ENCODE results near the gene HBG1.

The HBG1 gene

DNA sequence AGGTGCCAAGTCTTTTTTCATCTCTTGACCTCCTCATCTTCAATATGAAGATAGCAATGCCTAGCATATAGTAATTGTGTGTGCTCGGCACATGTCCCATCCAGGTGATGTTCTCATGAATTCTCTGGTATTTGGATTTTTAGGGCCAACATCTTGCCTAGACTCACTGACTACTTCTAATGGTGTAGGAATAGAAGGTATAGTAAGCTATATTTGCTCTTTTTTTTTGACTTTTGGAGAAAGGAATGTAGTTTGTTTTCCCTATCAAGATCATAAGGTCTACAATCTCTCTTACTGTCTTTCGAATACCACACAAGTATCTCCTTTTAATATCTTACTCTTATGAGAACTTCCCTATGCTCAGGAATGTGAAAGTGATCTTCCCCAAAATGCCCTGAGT lies 18.5 kb downstream of the HBG1 start:
- Histone ChIP-seq H3K9me3 (ENCODE audit: low read length) (no peaks in the 10 kb centered on the region), H3K27ac (ENCODE audit: low read depth, low read length) (no peak overlapping the region), H3K4me1 (ENCODE audit: insufficient read depth, low read length) (no peaks in the 10 kb centered on the region), H3K36me3 (ENCODE audit: insufficient read depth, low read length) (no peaks in the 10 kb centered on the region), H3K27me3 (ENCODE audit: control insufficient read depth in 1 of 2, insufficient read depth in 2 of 2, low read length in 2 of 2) (no peaks in the 10 kb centered on the region), H3K4me3 (ENCODE audit: low read depth in 1 of 2, low read length in 2 of 2) (no peak overlapping the region), H3K9ac (ENCODE audit: low read length) (no peak overlapping the region)

DNA sequence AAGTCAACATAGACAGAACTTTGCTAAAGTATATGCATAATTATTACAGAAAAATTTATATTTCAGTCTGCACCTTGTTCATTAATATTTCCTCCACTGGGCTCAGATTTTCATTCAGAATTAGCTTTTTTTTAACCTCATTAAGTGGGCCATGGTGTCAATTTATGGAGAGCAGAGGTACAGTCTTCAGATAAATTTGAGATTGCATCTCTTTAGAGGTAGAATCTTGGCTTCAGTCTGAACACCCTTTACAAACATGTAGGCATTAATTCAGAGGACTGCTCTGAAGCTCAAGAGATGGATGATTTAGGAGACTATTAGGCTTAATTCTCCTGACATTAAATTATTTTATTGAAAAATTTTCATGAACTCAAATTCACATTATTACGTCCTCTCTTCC lies 19.4 kb downstream of the HBG1 start:
- Histone ChIP-seq H3K9me3 (ENCODE audit: low read length) (no peaks in the 10 kb centered on the region), H3K9ac (ENCODE audit: low read length) (no peak overlapping the region), H3K27ac (ENCODE audit: low read depth, low read length) (no peak overlapping the region), H3K4me3 (ENCODE audit: low read depth in 1 of 2, low read length in 2 of 2) (no peak overlapping the region), H3K36me3 (ENCODE audit: insufficient read depth, low read length) (no peaks in the 10 kb centered on the region), H3K27me3 (ENCODE audit: control insufficient read depth in 1 of 2, insufficient read depth in 2 of 2, low read length in 2 of 2) (no peaks in the 10 kb centered on the region), H3K4me1 (ENCODE audit: insufficient read depth, low read length) (no peaks in the 10 kb centered on the region)

GRCh38 chr11:5229796-5230195 lies 19.9 kb downstream of the HBG1 start:
- Histone ChIP-seq H3K27me3 (ENCODE audit: control insufficient read depth in 1 of 2, insufficient read depth in 2 of 2, low read length in 2 of 2) (no peaks in the 10 kb centered on the region), H3K36me3 (ENCODE audit: insufficient read depth, low read length) (no peaks in the 10 kb centered on the region), H3K9ac (ENCODE audit: low read length) (no peak overlapping the region), H3K9me3 (ENCODE audit: low read length) (no peaks in the 10 kb centered on the region), H3K4me3 (ENCODE audit: low read depth in 1 of 2, low read length in 2 of 2) (no peak overlapping the region), H3K4me1 (ENCODE audit: insufficient read depth, low read length) (no peaks in the 10 kb centered on the region), H3K27ac (ENCODE audit: low read depth, low read length) (no peak overlapping the region)

DNA sequence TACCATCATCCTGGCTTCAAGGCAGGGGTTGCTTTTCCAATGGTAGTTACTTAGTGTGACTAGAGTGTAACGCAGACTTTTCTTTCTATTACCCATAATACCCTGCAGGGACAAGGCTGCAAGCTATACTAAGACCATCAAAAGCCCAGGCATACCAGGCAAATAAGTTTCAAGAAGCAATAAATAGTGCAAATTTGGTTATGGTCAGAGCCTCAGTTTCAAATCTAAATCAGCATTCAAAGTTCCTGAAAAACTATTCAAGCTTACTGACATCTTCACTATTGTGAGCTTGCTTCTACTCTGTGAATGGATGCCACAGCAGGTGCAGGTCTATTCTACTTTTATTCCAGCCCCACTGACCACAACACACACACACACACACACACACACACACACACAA lies 20.3 kb downstream of the HBG1 start:
- Histone ChIP-seq H3K27me3 (ENCODE audit: control insufficient read depth in 1 of 2, insufficient read depth in 2 of 2, low read length in 2 of 2) (no peaks in the 10 kb centered on the region), H3K27ac (ENCODE audit: low read depth, low read length) (no peak overlapping the region), H3K9me3 (ENCODE audit: low read length) (no peaks in the 10 kb centered on the region), H3K4me1 (ENCODE audit: insufficient read depth, low read length) (no peaks in the 10 kb centered on the region), H3K9ac (ENCODE audit: low read length) (no peak overlapping the region), H3K36me3 (ENCODE audit: insufficient read depth, low read length) (no peaks in the 10 kb centered on the region), H3K4me3 (ENCODE audit: low read depth in 1 of 2, low read length in 2 of 2) (no peak overlapping the region)

- Histone ChIP-seq H3K27me3 (ENCODE audit: control insufficient read depth in 1 of 2, insufficient read depth in 2 of 2, low read length in 2 of 2) (no peaks in the 10 kb centered on the region), H3K9ac (ENCODE audit: low read length) (no peak overlapping the region), H3K27ac (ENCODE audit: low read depth, low read length) (no peak overlapping the region), H3K36me3 (ENCODE audit: insufficient read depth, low read length) (no peaks in the 10 kb centered on the region), H3K4me3 (ENCODE audit: low read depth in 1 of 2, low read length in 2 of 2) (no peak overlapping the region), H3K4me1 (ENCODE audit: insufficient read depth, low read length) (no peaks in the 10 kb centered on the region), H3K9me3 (ENCODE audit: low read length) (no peaks in the 10 kb centered on the region)
Observed at GRCh38 chr11:5228124-5228523, 21.5 kb downstream of the HBG1 start.

DNA sequence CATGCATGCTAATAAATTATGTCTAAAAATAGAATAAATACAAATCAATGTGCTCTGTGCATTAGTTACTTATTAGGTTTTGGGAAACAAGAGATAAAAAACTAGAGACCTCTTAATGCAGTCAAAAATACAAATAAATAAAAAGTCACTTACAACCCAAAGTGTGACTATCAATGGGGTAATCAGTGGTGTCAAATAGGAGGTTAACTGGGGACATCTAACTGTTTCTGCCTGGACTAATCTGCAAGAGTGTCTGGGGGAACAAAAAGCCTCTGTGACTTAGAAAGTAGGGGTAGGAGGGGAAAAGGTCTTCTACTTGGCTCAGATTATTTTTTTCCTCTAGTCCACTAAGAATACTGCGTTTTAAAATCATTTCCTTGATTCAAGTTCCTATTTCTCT lies 22.0 kb downstream of the HBG1 start:
- Histone ChIP-seq H3K4me1 (ENCODE audit: insufficient read depth, low read length) (no peaks in the 10 kb centered on the region), H3K27ac (ENCODE audit: low read depth, low read length) (no peak overlapping the region), H3K9me3 (ENCODE audit: low read length) (no peaks in the 10 kb centered on the region), H3K9ac (ENCODE audit: low read length) (no peak overlapping the region), H3K4me3 (ENCODE audit: low read depth in 1 of 2, low read length in 2 of 2) (no peak overlapping the region), H3K36me3 (ENCODE audit: insufficient read depth, low read length) (no peaks in the 10 kb centered on the region), H3K27me3 (ENCODE audit: control insufficient read depth in 1 of 2, insufficient read depth in 2 of 2, low read length in 2 of 2) (no peaks in the 10 kb centered on the region)

DNA sequence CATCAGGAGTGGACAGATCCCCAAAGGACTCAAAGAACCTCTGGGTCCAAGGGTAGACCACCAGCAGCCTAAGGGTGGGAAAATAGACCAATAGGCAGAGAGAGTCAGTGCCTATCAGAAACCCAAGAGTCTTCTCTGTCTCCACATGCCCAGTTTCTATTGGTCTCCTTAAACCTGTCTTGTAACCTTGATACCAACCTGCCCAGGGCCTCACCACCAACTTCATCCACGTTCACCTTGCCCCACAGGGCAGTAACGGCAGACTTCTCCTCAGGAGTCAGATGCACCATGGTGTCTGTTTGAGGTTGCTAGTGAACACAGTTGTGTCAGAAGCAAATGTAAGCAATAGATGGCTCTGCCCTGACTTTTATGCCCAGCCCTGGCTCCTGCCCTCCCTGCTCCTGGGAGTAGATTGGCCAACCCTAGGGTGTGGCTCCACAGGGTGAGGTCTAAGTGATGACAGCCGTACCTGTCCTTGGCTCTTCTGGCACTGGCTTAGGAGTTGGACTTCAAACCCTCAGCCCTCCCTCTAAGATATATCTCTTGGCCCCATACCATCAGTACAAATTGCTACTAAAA lies 22.8 kb downstream of the HBG1 start, which contains the start of gene HBB:
HBB (minus strand) TSS at position 340 of the 579 bp plus-strand sequence; CDS start at position 290, 50 bp downstream.
- no peak within 1 kb of the TSS for H3K4me3 ChIP-seq (ENCODE audit: low read depth in 1 of 2, low read length in 2 of 2)
- no peaks in the 10 kb centered on the region for H3K27me3 ChIP-seq (ENCODE audit: control insufficient read depth in 1 of 2, insufficient read depth in 2 of 2, low read length in 2 of 2)
- H3K27ac ChIP-seq (ENCODE audit: low read depth, low read length): no peak within 1 kb of the TSS
- no peak within 1 kb of the TSS for H3K9ac ChIP-seq (ENCODE audit: low read length)
- H3K4me1 ChIP-seq (ENCODE audit: insufficient read depth, low read length): no peaks in the 10 kb centered on the region
- H3K9me3 ChIP-seq (ENCODE audit: low read length): no peaks in the 10 kb centered on the region
- no peaks in the 10 kb centered on the region for H3K36me3 ChIP-seq (ENCODE audit: insufficient read depth, low read length)

GRCh38 chr11:5225480-5225871 lies 24.2 kb downstream of the HBG1 start:
- Histone ChIP-seq H3K4me1 (ENCODE audit: insufficient read depth, low read length) (no peaks in the 10 kb centered on the region), H3K27ac (ENCODE audit: low read depth, low read length) (no peak overlapping the region), H3K27me3 (ENCODE audit: control insufficient read depth in 1 of 2, insufficient read depth in 2 of 2, low read length in 2 of 2) (no peaks in the 10 kb centered on the region), H3K4me3 (ENCODE audit: low read depth in 1 of 2, low read length in 2 of 2) (no peak overlapping the region), H3K36me3 (ENCODE audit: insufficient read depth, low read length) (no peaks in the 10 kb centered on the region), H3K9me3 (ENCODE audit: low read length) (no peaks in the 10 kb centered on the region), H3K9ac (ENCODE audit: low read length) (no peak overlapping the region)

GRCh38 chr11:5224538-5225479 lies 24.8 kb downstream of the HBG1 start:
- Histone ChIP-seq H3K4me3 (ENCODE audit: low read depth in 1 of 2, low read length in 2 of 2) (no peak overlapping the region), H3K4me1 (ENCODE audit: insufficient read depth, low read length) (no peaks in the 10 kb centered on the region), H3K27ac (ENCODE audit: low read depth, low read length) (no peak overlapping the region), H3K9ac (ENCODE audit: low read length) (no peak overlapping the region), H3K27me3 (ENCODE audit: control insufficient read depth in 1 of 2, insufficient read depth in 2 of 2, low read length in 2 of 2) (no peaks in the 10 kb centered on the region), H3K9me3 (ENCODE audit: low read length) (no peaks in the 10 kb centered on the region), H3K36me3 (ENCODE audit: insufficient read depth, low read length) (no peaks in the 10 kb centered on the region)

DNA sequence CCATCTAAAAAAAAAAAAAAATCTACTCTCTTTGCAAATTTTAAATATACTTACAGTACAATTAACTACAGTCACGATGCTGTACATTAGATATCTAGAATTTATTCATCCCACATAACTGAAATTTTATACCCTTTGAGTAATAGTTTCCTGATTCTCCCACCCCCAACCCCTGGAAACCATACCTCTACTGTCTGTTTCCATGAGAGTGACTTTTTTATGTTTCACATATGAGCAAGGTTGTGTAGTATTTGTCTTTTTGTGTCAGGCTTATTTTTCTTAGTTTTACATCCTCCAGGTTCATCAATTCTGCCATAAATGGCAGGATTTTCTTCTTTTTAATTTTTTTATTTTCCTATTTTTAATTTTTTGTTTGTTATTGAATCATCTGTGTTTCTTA lies 26.0 kb downstream of the HBG1 start:
- Histone ChIP-seq H3K4me1 (ENCODE audit: insufficient read depth, low read length) (no peaks in the 10 kb centered on the region), H3K9me3 (ENCODE audit: low read length) (no peaks in the 10 kb centered on the region), H3K36me3 (ENCODE audit: insufficient read depth, low read length) (no peaks in the 10 kb centered on the region), H3K27ac (ENCODE audit: low read depth, low read length) (no peak overlapping the region), H3K27me3 (ENCODE audit: control insufficient read depth in 1 of 2, insufficient read depth in 2 of 2, low read length in 2 of 2) (no peaks in the 10 kb centered on the region), H3K4me3 (ENCODE audit: low read depth in 1 of 2, low read length in 2 of 2) (no peak overlapping the region), H3K9ac (ENCODE audit: low read length) (no peak overlapping the region)

- Histone ChIP-seq H3K9ac (ENCODE audit: low read length) (no peak overlapping the region), H3K4me3 (ENCODE audit: low read depth in 1 of 2, low read length in 2 of 2) (no peak overlapping the region), H3K9me3 (ENCODE audit: low read length) (no peaks in the 10 kb centered on the region), H3K27me3 (ENCODE audit: control insufficient read depth in 1 of 2, insufficient read depth in 2 of 2, low read length in 2 of 2) (no peaks in the 10 kb centered on the region), H3K4me1 (ENCODE audit: insufficient read depth, low read length) (no peaks in the 10 kb centered on the region), H3K36me3 (ENCODE audit: insufficient read depth, low read length) (no peaks in the 10 kb centered on the region), H3K27ac (ENCODE audit: low read depth, low read length) (no peak overlapping the region)
Observed at GRCh38 chr11:5223146-5223545, 26.5 kb downstream of the HBG1 start.

Measured in muscle layer of colon (tissue), 2 donors.